Measurements from ENCODE around the gene DNAJA3. TPM values are rescaled to one million over a fixed set of nuclear protein-coding genes. Genes with fewer than 3 reads are reported as not detected.

Gene DNAJA3
- total and polyA plus RNA-seq, 10 of the 15 experiments (the other 5 are each of a cell fraction or from before 2014, with no cell fraction given), result 8.4 to 141 (median 60.8) TPM

DNA sequence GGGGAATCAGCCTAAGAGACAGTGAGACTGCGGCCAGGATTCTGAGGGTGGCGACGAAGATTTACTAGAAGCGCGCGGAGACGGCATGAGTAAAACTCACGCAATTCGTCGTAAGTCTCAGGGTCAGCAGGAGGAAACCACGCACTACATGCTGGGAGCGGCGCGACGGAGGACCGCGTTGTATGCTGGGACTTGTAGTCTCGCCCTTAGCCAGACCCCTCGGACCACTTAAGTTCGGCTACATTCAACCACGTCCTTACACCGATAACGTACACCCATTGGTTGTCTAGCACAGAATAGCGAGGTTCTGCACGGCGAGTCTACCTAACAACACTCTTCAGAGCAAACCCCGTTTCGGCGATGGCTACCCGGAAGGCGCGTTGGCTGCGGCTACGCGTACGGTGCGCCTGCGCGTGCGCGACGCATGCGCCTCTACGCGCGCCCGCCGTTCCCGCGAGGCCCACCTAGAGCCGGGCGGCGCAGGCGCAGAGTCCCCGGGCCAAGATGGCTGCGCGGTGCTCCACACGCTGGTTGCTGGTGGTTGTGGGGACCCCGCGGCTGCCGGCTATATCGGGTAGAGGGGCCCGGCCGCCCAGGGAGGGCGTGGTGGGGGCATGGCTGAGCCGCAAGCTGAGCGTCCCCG, at the start of gene DNAJA3 (continued):
- TF ChIP-seq, protein P1, sequence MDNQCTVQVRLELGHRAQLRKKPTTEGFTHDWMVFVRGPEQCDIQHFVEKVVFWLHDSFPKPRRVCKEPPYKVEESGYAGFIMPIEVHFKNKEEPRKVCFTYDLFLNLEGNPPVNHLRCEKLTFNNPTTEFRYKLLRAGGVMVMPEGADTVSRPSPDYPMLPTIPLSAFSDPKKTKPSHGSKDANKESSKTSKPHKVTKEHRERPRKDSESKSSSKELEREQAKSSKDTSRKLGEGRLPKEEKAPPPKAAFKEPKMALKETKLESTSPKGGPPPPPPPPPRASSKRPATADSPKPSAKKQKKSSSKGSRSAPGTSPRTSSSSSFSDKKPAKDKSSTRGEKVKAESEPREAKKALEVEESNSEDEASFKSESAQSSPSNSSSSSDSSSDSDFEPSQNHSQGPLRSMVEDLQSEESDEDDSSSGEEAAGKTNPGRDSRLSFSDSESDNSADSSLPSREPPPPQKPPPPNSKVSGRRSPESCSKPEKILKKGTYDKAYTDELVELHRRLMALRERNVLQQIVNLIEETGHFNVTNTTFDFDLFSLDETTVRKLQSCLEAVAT (IDR thresholded peaks at IDR 0.05), result no peak
- TF ChIP-seq MEF2A (IDR thresholded peaks at IDR 0.05; ENCODE audit: insufficient read depth, low read depth, low read length) (0 out of 2 replicates have a peak, but pooled peaks have one; percentile 24), SUPT20H (IDR thresholded peaks at IDR 0.05; ENCODE audit: borderline replicate concordance, control insufficient read depth, low read depth, low read length) (no peak), TCF3 (IDR thresholded peaks at IDR 0.05; ENCODE audit: borderline replicate concordance, insufficient read depth, low read depth, low read length) (0 out of 2 replicates have a peak, but pooled peaks have one; percentile 12), ZSCAN29 (IDR thresholded peaks at IDR 0.05) (no peak; the same call in 1 of the 2 replicates), SPI1 (IDR thresholded peaks at IDR 0.05; ENCODE audit: borderline replicate concordance, insufficient read depth, low read depth, low read length) (no peak; the same call in 1 of the 2 replicates), MXI1 (IDR thresholded peaks at IDR 0.05; ENCODE audit: low read depth, low read length) (peak; percentile 84; the same call in 1 of the 2 replicates), MYB (IDR thresholded peaks at IDR 0.05; ENCODE audit: borderline replicate concordance, low read depth, low read length) (no peak), SREBF2 (IDR thresholded peaks at IDR 0.05; ENCODE audit: low read length) (no peak), TARDBP (IDR thresholded peaks at IDR 0.05; ENCODE audit: borderline replicate concordance) (peak; percentile 84), PML (IDR thresholded peaks at IDR 0.05; ENCODE audit: low read length) (peak; percentile 93), EED (IDR thresholded peaks at IDR 0.05; ENCODE audit: low read depth) (no peak), ZNF622 (IDR thresholded peaks at IDR 0.05) (no peak), PAX8 (IDR thresholded peaks at IDR 0.05) (no peak), NFYB (IDR thresholded peaks at IDR 0.05; ENCODE audit: insufficient read depth, low read depth, low read length) (no peak), SMARCA5 (IDR thresholded peaks at IDR 0.05) (no peak), KLF5 (IDR thresholded peaks at IDR 0.05; ENCODE audit: partially characterized antibody) (no peak)
- TF ChIP-seq, protein P2, sequence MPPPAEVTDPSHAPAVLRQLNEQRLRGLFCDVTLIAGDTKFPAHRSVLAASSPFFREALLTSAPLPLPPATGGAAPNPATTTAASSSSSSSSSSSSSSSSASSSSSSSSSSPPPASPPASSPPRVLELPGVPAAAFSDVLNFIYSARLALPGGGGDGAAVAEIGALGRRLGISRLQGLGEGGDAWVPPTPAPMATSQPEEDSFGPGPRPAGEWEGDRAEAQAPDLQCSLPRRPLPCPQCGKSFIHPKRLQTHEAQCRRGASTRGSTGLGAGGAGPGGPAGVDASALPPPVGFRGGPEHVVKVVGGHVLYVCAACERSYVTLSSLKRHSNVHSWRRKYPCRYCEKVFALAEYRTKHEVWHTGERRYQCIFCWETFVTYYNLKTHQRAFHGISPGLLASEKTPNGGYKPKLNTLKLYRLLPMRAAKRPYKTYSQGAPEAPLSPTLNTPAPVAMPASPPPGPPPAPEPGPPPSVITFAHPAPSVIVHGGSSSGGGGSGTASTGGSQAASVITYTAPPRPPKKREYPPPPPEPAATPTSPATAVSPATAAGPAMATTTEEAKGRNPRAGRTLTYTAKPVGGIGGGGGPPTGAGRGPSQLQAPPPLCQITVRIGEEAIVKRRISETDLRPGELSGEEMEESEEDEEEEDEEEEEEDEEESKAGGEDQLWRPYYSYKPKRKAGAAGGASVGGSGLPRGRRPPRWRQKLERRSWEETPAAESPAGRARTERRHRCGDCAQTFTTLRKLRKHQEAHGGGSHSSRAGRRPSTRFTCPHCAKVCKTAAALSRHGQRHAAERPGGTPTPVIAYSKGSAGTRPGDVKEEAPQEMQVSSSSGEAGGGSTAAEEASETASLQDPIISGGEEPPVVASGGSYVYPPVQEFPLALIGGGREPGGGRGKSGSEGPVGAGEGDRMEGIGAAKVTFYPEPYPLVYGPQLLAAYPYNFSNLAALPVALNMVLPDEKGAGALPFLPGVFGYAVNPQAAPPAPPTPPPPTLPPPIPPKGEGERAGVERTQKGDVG (CRISPR knock-in tag; IDR thresholded peaks at IDR 0.05), result no peak
- TF ChIP-seq, protein P3, sequence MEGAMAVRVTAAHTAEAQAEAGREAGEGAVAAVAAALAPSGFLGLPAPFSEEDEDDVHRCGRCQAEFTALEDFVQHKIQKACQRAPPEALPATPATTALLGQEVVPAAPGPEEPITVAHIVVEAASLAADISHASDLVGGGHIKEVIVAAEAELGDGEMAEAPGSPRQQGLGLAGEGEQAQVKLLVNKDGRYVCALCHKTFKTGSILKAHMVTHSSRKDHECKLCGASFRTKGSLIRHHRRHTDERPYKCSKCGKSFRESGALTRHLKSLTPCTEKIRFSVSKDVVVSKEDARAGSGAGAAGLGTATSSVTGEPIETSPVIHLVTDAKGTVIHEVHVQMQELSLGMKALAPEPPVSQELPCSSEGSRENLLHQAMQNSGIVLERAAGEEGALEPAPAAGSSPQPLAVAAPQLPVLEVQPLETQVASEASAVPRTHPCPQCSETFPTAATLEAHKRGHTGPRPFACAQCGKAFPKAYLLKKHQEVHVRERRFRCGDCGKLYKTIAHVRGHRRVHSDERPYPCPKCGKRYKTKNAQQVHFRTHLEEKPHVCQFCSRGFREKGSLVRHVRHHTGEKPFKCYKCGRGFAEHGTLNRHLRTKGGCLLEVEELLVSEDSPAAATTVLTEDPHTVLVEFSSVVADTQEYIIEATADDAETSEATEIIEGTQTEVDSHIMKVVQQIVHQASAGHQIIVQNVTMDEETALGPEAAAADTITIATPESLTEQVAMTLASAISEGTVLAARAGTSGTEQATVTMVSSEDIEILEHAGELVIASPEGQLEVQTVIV (IDR thresholded peaks at IDR 0.05; ENCODE audit: borderline replicate concordance, partially characterized antibody), result peak; percentile 95
- TF ChIP-seq, protein P4, sequence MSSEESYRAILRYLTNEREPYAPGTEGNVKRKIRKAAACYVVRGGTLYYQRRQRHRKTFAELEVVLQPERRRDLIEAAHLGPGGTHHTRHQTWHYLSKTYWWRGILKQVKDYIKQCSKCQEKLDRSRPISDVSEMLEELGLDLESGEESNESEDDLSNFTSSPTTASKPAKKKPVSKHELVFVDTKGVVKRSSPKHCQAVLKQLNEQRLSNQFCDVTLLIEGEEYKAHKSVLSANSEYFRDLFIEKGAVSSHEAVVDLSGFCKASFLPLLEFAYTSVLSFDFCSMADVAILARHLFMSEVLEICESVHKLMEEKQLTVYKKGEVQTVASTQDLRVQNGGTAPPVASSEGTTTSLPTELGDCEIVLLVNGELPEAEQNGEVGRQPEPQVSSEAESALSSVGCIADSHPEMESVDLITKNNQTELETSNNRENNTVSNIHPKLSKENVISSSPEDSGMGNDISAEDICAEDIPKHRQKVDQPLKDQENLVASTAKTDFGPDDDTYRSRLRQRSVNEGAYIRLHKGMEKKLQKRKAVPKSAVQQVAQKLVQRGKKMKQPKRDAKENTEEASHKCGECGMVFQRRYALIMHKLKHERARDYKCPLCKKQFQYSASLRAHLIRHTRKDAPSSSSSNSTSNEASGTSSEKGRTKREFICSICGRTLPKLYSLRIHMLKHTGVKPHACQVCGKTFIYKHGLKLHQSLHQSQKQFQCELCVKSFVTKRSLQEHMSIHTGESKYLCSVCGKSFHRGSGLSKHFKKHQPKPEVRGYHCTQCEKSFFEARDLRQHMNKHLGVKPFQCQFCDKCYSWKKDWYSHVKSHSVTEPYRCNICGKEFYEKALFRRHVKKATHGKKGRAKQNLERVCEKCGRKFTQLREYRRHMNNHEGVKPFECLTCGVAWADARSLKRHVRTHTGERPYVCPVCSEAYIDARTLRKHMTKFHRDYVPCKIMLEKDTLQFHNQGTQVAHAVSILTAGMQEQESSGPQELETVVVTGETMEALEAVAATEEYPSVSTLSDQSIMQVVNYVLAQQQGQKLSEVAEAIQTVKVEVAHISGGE (CRISPR knock-in tag; IDR thresholded peaks at IDR 0.05), result no peak

All from GM12878 (cell line).